Panc1 (cell line): ENCODE measurements around the gene DDX52.

Source experiments
- POLR2AphosphoS5 ChIP-seq: IDR thresholded peaks from 2 replicates; pipeline ENCODE4 v1.6.1; 2012; ENCODE audit warnings: mild to moderate bottlenecking, low read depth, low read length, moderate library complexity
- TF ChIP-seq, protein P1 (sequence below): fragments of 450-650 bp; IDR thresholded peaks from 2 replicates; pipeline ENCODE4 v1.5.1; 2017; ENCODE audit warnings: mild to moderate bottlenecking

DNA sequence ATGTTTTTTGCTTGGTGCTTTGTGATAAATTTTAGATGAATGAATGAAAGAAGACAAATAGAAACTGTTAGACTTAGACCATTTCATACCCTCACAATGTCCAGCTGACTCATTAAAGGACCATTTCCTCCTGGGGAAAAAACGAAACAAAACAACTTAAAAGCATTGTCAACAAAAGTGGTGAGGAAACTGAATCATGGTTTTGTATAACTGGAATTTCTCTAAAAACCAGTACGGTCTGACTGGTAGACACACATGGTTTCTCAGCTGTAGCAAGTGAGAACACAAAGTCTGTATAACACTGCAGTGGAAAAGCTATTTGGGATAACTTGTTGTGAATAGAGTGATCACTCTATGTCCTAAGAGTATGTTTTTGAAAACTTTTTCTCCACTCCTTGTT lies 5.3 kb upstream of the DDX52 start:
- TF ChIP-seq, protein P1, sequence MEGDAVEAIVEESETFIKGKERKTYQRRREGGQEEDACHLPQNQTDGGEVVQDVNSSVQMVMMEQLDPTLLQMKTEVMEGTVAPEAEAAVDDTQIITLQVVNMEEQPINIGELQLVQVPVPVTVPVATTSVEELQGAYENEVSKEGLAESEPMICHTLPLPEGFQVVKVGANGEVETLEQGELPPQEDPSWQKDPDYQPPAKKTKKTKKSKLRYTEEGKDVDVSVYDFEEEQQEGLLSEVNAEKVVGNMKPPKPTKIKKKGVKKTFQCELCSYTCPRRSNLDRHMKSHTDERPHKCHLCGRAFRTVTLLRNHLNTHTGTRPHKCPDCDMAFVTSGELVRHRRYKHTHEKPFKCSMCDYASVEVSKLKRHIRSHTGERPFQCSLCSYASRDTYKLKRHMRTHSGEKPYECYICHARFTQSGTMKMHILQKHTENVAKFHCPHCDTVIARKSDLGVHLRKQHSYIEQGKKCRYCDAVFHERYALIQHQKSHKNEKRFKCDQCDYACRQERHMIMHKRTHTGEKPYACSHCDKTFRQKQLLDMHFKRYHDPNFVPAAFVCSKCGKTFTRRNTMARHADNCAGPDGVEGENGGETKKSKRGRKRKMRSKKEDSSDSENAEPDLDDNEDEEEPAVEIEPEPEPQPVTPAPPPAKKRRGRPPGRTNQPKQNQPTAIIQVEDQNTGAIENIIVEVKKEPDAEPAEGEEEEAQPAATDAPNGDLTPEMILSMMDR: no peak
- TF ChIP-seq POLR2AphosphoS5: no peak
